CD4-positive, alpha-beta T cell treated with Interleukin-1 beta for 1 hour (primary cell): Measurements from ENCODE around the gene DBF4B.

Experiments used
- DNase-seq, 2 donors: peaks; one replicate each; pipeline ENCODE4 v3.0.0-alpha.2; 2020 to 2022

DBF4B gene

GRCh38 chr17:44779211-44780025, 71.0 kb downstream of the DBF4B start:
- peak; percentile 79 to 81 for DNase-seq

- no peak for DNase-seq
Observed at GRCh38 chr17:44780161-44780560, 71.7 kb downstream of the DBF4B start.

GRCh38 chr17:44780845-44781480, 72.5 kb downstream of the DBF4B start:
- DNase-seq, result no peak

GRCh38 chr17:44781551-44782325, 73.3 kb downstream of the DBF4B start:
- DNase-seq, result no peak

GRCh38 chr17:44782326-44782850, 73.9 kb downstream of the DBF4B start:
- DNase-seq, result no peak

GRCh38 chr17:44785921-44786320, 77.5 kb downstream of the DBF4B start:
- no peak for DNase-seq

- no peak for DNase-seq
Observed at GRCh38 chr17:44786551-44787081, 78.2 kb downstream of the DBF4B start.

GRCh38 chr17:44787271-44787940, 78.9 kb downstream of the DBF4B start:
- no peak for DNase-seq

GRCh38 chr17:44788139-44788538, 79.7 kb downstream of the DBF4B start:
- no peak for DNase-seq

- no peak for DNase-seq
Observed at GRCh38 chr17:44792276-44792675, 83.8 kb downstream of the DBF4B start.

- no peak for DNase-seq
Observed at GRCh38 chr17:44793885-44794842, 85.7 kb downstream of the DBF4B start.

- peak in 1 of 2 donors; percentile 34 for DNase-seq
Observed at GRCh38 chr17:44794851-44795413, 86.5 kb downstream of the DBF4B start.

- no peak for DNase-seq
Observed at GRCh38 chr17:44795421-44795820, 87.0 kb downstream of the DBF4B start.

- DNase-seq, result no peak
Observed at GRCh38 chr17:44795928-44796327, 87.5 kb downstream of the DBF4B start.

- DNase-seq, result no peak
Observed at GRCh38 chr17:44796731-44797130, 88.3 kb downstream of the DBF4B start.

- DNase-seq, result no peak
Observed at GRCh38 chr17:44797802-44798201, 89.3 kb downstream of the DBF4B start.

- DNase-seq, result no peak
Observed at GRCh38 chr17:44798356-44798755, 89.9 kb downstream of the DBF4B start.
